ENCODE measurements around the gene NOX4.

NOX4 gene

GRCh38 chr11:89490981-89491690 lies at the start of gene NOX4:
NOX4 (minus strand) TSS chr11:89491375; CDS start chr11:89491246, 129 bp downstream.
- no peak for DNase-seq

- DNase-seq = no peak
Measured at GRCh38 chr11:89540826-89541225, 49.7 kb upstream of the NOX4 start.

GRCh38 chr11:89537936-89538335 lies 46.8 kb upstream of the NOX4 start:
- no peak for DNase-seq

GRCh38 chr11:89536926-89537325 lies 45.8 kb upstream of the NOX4 start:
- DNase-seq = no peak

- DNase-seq = no peak
Measured at GRCh38 chr11:89535221-89535620, 44.0 kb upstream of the NOX4 start.

- DNase-seq = no peak
Measured at GRCh38 chr11:89529626-89530380, 38.6 kb upstream of the NOX4 start.

- DNase-seq = no peak
Measured at GRCh38 chr11:89521792-89522191, 30.6 kb upstream of the NOX4 start.

- no peak for DNase-seq
Measured at GRCh38 chr11:89521294-89521693, 30.1 kb upstream of the NOX4 start.

GRCh38 chr11:89516496-89516895 lies 25.3 kb upstream of the NOX4 start:
- no peak for DNase-seq

- DNase-seq = no peak
Measured at GRCh38 chr11:89508544-89508943, 17.4 kb upstream of the NOX4 start.

- no peak for DNase-seq
Measured at GRCh38 chr11:89504270-89504669, 13.1 kb upstream of the NOX4 start.

- DNase-seq = no peak
Measured at GRCh38 chr11:89503422-89503821, 12.2 kb upstream of the NOX4 start.

- DNase-seq = no peak
Measured at GRCh38 chr11:89502301-89502700, 11.1 kb upstream of the NOX4 start.

- no peak for DNase-seq
Measured at GRCh38 chr11:89500336-89500735, 9.2 kb upstream of the NOX4 start.

- no peak for DNase-seq
Measured at GRCh38 chr11:89498845-89499448, 7.8 kb upstream of the NOX4 start.

- no peak for DNase-seq
Measured at GRCh38 chr11:89495951-89496350, 4.8 kb upstream of the NOX4 start.

- DNase-seq = no peak
Measured at GRCh38 chr11:89493431-89493830, 2.3 kb upstream of the NOX4 start.

- DNase-seq = no peak
Measured at GRCh38 chr11:89490602-89490980, 584 bp downstream of the NOX4 start.

- no peak for DNase-seq
Measured at GRCh38 chr11:89489930-89490329, 1.2 kb downstream of the NOX4 start.

GRCh38 chr11:89487016-89487415 lies 4.2 kb downstream of the NOX4 start:
- DNase-seq = no peak

GRCh38 chr11:89484896-89485295 lies 6.3 kb downstream of the NOX4 start:
- no peak for DNase-seq

- DNase-seq = no peak
Measured at GRCh38 chr11:89477175-89477574, 14.0 kb downstream of the NOX4 start.

- DNase-seq = no peak
Measured at GRCh38 chr11:89463266-89463780, 27.9 kb downstream of the NOX4 start.

- no peak for DNase-seq
Measured at GRCh38 chr11:89458716-89459115, 32.5 kb downstream of the NOX4 start.
